ENCODE measurements around the gene EMD. TPM values are rescaled to one million over a fixed set of nuclear protein-coding genes. Genes with fewer than 3 reads are reported as not detected.

The EMD gene
- total and polyA plus RNA-seq, 2 of the 13 experiments (the other 11 are each of a cell fraction or from before 2014, with no cell fraction given) = 14.5 to 14.9 TPM

DNA sequence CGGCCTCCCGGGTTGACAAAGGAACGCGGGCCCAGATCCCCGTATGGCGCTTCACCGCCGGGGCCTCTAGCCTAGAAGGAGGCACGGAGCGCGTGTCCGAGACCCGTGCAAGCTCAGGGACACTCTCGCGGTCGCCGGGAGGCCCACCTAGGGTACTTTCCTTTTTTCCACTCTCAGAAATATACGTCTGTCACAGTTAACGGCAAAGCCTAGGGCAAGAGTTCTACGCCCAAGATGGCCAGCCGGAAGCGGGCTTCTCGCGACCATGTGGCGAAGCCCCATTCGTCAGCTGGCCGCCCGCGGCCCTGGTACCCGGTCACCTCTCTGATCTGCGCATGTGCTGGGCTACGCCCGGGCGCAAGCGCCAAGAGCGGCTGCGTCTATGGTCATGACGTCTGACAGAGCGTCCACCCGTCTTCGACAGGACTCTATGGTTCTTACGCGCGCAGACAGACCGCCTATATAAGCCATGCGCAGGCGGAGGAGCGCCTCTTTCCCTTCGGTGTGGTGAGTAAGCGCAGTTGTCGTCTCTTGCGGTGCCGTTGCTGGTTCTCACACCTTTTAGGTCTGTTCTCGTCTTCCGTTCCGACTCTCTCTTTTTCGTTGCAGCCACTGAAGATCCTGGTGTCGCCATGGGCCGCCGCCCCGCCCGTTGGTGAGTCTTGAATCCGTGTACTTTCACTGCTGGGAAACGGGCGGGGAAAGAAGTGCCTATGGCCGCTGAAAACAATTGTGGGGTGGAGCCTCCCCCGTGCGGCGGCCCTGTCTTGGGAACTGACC is 19.0 kb downstream of the EMD start, which contains the start of gene RPL10 (continued):
- TF ChIP-seq, protein P1, sequence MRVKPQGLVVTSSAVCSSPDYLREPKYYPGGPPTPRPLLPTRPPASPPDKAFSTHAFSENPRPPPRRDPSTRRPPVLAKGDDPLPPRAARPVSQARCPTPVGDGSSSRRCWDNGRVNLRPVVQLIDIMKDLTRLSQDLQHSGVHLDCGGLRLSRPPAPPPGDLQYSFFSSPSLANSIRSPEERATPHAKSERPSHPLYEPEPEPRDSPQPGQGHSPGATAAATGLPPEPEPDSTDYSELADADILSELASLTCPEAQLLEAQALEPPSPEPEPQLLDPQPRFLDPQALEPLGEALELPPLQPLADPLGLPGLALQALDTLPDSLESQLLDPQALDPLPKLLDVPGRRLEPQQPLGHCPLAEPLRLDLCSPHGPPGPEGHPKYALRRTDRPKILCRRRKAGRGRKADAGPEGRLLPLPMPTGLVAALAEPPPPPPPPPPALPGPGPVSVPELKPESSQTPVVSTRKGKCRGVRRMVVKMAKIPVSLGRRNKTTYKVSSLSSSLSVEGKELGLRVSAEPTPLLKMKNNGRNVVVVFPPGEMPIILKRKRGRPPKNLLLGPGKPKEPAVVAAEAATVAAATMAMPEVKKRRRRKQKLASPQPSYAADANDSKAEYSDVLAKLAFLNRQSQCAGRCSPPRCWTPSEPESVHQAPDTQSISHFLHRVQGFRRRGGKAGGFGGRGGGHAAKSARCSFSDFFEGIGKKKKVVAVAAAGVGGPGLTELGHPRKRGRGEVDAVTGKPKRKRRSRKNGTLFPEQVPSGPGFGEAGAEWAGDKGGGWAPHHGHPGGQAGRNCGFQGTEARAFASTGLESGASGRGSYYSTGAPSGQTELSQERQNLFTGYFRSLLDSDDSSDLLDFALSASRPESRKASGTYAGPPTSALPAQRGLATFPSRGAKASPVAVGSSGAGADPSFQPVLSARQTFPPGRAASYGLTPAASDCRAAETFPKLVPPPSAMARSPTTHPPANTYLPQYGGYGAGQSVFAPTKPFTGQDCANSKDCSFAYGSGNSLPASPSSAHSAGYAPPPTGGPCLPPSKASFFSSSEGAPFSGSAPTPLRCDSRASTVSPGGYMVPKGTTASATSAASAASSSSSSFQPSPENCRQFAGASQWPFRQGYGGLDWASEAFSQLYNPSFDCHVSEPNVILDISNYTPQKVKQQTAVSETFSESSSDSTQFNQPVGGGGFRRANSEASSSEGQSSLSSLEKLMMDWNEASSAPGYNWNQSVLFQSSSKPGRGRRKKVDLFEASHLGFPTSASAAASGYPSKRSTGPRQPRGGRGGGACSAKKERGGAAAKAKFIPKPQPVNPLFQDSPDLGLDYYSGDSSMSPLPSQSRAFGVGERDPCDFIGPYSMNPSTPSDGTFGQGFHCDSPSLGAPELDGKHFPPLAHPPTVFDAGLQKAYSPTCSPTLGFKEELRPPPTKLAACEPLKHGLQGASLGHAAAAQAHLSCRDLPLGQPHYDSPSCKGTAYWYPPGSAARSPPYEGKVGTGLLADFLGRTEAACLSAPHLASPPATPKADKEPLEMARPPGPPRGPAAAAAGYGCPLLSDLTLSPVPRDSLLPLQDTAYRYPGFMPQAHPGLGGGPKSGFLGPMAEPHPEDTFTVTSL (CRISPR knock-in tag; IDR thresholded peaks at IDR 0.05; ENCODE audit: borderline replicate concordance) = no peak
- TF ChIP-seq ZNF101 (CRISPR knock-in tag; IDR thresholded peaks at IDR 0.05; ENCODE audit: borderline replicate concordance, low read depth) = 0 out of 2 replicates have a peak, but pooled peaks have one; percentile 8
- no peak; the same call in 1 of the 2 replicates for TF ChIP-seq HOXD1 (CRISPR knock-in tag; IDR thresholded peaks at IDR 0.05)
- TF ChIP-seq BRD4 (CRISPR knock-in tag; IDR thresholded peaks at IDR 0.05) = no peak; the same call in 1 of the 2 replicates
- 0 out of 2 replicates have a peak, but pooled peaks have one; percentile 70 for TF ChIP-seq KAT7 (CRISPR knock-in tag; IDR thresholded peaks at IDR 0.05; ENCODE audit: borderline replicate concordance)
- TF ChIP-seq, protein P2, sequence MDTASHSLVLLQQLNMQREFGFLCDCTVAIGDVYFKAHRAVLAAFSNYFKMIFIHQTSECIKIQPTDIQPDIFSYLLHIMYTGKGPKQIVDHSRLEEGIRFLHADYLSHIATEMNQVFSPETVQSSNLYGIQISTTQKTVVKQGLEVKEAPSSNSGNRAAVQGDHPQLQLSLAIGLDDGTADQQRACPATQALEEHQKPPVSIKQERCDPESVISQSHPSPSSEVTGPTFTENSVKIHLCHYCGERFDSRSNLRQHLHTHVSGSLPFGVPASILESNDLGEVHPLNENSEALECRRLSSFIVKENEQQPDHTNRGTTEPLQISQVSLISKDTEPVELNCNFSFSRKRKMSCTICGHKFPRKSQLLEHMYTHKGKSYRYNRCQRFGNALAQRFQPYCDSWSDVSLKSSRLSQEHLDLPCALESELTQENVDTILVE (CRISPR knock-in tag; IDR thresholded peaks at IDR 0.05) = no peak
- TF ChIP-seq KDM5A (IDR thresholded peaks at IDR 0.05; ENCODE audit: borderline replicate concordance, low read length) = no peak
- no peak for TF ChIP-seq NBN (conservative IDR thresholded peaks at IDR 0.05)
- TF ChIP-seq ZNF746 (CRISPR knock-in tag; IDR thresholded peaks at IDR 0.05) = no peak
- TF ChIP-seq ZBTB3 (CRISPR knock-in tag; IDR thresholded peaks at IDR 0.05; ENCODE audit: borderline replicate concordance, low read depth) = no peak
- TF ChIP-seq, protein P3, sequence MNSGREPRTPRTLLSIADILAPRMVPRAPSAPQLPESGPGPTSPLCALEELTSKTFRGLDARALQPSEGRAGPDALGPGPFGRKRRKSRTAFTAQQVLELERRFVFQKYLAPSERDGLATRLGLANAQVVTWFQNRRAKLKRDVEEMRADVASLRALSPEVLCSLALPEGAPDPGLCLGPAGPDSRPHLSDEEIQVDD (CRISPR knock-in tag; IDR thresholded peaks at IDR 0.05; ENCODE audit: borderline replicate concordance) = 0 out of 2 replicates have a peak, but pooled peaks have one; percentile 13
- no peak for TF ChIP-seq MTA3 (CRISPR knock-in tag; IDR thresholded peaks at IDR 0.05)
- TF ChIP-seq FOSL2 (CRISPR knock-in tag; IDR thresholded peaks at IDR 0.05) = no peak; the same call in 1 of the 2 replicates
- no peak for TF ChIP-seq NFATC3 (CRISPR knock-in tag; IDR thresholded peaks at IDR 0.05)
- TF ChIP-seq FOSL1 (CRISPR knock-in tag; IDR thresholded peaks at IDR 0.05; ENCODE audit: borderline replicate concordance) = no peak
- TF ChIP-seq ZNF567 (CRISPR knock-in tag; IDR thresholded peaks at IDR 0.05; ENCODE audit: borderline replicate concordance) = no peak
- TF ChIP-seq KDM3A (CRISPR knock-in tag; IDR thresholded peaks at IDR 0.05; ENCODE audit: low read depth) = no peak
- TF ChIP-seq KMT2B (CRISPR knock-in tag; IDR thresholded peaks at IDR 0.05) = no peak
- TF ChIP-seq ISL2 (CRISPR knock-in tag; IDR thresholded peaks at IDR 0.05) = no peak
- peak; percentile 90 for TF ChIP-seq MYC (CRISPR knock-in tag; IDR thresholded peaks at IDR 0.05; ENCODE audit: borderline replicate concordance)
- no peak for TF ChIP-seq HNF4A (CRISPR knock-in tag; IDR thresholded peaks at IDR 0.05)
- TF ChIP-seq, protein P4, sequence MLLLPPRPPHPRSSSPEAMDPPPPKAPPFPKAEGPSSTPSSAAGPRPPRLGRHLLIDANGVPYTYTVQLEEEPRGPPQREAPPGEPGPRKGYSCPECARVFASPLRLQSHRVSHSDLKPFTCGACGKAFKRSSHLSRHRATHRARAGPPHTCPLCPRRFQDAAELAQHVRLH (CRISPR knock-in tag; IDR thresholded peaks at IDR 0.05; ENCODE audit: borderline replicate concordance, low read depth) = no peak
- no peak; the same call in 1 of the 2 replicates for TF ChIP-seq MED13 (CRISPR knock-in tag; IDR thresholded peaks at IDR 0.05)
- TF ChIP-seq ZNF75D (CRISPR knock-in tag; IDR thresholded peaks at IDR 0.05; ENCODE audit: borderline replicate concordance) = no peak
